ENCODE data around the gene LMX1A.

- TF ChIP-seq CEBPB (IDR thresholded peaks at IDR 0.05) (no peak), NFIC (IDR thresholded peaks at IDR 0.05) (no peak), CREB1 (IDR thresholded peaks at IDR 0.05; ENCODE audit: low read depth) (no peak), TAF1 (IDR thresholded peaks at IDR 0.05; ENCODE audit: low read depth) (no peak), RAD21 (IDR thresholded peaks at IDR 0.05; ENCODE audit: low read depth) (no peak), EP300 (IDR thresholded peaks at IDR 0.05; ENCODE audit: borderline replicate concordance) (no peak), TCF12 (IDR thresholded peaks at IDR 0.05; ENCODE audit: low read depth) (no peak)
- TF ChIP-seq, protein P1, sequence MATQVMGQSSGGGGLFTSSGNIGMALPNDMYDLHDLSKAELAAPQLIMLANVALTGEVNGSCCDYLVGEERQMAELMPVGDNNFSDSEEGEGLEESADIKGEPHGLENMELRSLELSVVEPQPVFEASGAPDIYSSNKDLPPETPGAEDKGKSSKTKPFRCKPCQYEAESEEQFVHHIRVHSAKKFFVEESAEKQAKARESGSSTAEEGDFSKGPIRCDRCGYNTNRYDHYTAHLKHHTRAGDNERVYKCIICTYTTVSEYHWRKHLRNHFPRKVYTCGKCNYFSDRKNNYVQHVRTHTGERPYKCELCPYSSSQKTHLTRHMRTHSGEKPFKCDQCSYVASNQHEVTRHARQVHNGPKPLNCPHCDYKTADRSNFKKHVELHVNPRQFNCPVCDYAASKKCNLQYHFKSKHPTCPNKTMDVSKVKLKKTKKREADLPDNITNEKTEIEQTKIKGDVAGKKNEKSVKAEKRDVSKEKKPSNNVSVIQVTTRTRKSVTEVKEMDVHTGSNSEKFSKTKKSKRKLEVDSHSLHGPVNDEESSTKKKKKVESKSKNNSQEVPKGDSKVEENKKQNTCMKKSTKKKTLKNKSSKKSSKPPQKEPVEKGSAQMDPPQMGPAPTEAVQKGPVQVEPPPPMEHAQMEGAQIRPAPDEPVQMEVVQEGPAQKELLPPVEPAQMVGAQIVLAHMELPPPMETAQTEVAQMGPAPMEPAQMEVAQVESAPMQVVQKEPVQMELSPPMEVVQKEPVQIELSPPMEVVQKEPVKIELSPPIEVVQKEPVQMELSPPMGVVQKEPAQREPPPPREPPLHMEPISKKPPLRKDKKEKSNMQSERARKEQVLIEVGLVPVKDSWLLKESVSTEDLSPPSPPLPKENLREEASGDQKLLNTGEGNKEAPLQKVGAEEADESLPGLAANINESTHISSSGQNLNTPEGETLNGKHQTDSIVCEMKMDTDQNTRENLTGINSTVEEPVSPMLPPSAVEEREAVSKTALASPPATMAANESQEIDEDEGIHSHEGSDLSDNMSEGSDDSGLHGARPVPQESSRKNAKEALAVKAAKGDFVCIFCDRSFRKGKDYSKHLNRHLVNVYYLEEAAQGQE (IDR thresholded peaks at IDR 0.05; ENCODE audit: low read depth): no peak
These were observed 17.4 kb downstream of the LMX1A start for GRCh38 chr1:165339164-165339563.
